Loucy (cell line): ENCODE data around the gene SRSF3.

ENCODE experiments used
- CTCF ChIP-seq: fragments of 200-600 bp; sonication (generic); conservative IDR thresholded peaks from 2 replicates; pipeline ENCODE4 v1.5.1; 2014; ENCODE audit warnings: mild to moderate bottlenecking, antibody characterized with exemption, low read length
- EZH2phosphoT487 ChIP-seq: fragments of 200-600 bp; IDR thresholded peaks from 2 replicates; pipeline ENCODE4 v1.6.1; 2018; ENCODE audit warnings: antibody characterized with exemption, mild to moderate bottlenecking, moderate library complexity, borderline replicate concordance

- TF ChIP-seq CTCF, result no peak
- TF ChIP-seq EZH2phosphoT487, result no peak
Measured at GRCh38 chr6:36633370-36633769, 39.2 kb downstream of the SRSF3 start.
